RPMI8226 (cell line): ENCODE data around the gene NAALADL2.
"Not testable (repeated sequence)": the region's sequence is repeated elsewhere in the genome, so short reads cannot be mapped to it uniquely, and the experiment has no call there.

Source experiments
- DNase-seq: peaks from one replicate; pipeline ENCODE4 v3.0.0-alpha.2; 2015

NAALADL2 gene

DNA sequence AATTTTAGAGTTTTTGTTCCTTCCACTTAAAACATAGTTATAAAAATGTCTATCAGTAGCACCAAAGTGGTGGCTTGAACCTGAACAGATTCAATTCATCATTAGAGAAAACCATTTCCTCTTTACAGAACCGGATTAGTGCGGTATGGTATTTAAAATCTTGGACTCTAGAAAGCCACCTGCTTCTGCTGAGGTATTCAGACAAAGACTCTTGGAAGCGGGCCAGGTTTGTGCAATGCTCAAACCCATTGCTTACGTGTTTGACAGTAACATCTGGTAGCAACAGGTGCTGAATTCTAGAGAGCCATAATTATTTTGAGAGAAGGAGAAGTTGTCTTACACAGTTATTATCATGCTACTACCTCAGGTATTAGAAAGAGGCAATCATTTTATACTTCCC lies 290.5 kb downstream of the NAALADL2 start:
- peak; percentile 100 for DNase-seq

DNA sequence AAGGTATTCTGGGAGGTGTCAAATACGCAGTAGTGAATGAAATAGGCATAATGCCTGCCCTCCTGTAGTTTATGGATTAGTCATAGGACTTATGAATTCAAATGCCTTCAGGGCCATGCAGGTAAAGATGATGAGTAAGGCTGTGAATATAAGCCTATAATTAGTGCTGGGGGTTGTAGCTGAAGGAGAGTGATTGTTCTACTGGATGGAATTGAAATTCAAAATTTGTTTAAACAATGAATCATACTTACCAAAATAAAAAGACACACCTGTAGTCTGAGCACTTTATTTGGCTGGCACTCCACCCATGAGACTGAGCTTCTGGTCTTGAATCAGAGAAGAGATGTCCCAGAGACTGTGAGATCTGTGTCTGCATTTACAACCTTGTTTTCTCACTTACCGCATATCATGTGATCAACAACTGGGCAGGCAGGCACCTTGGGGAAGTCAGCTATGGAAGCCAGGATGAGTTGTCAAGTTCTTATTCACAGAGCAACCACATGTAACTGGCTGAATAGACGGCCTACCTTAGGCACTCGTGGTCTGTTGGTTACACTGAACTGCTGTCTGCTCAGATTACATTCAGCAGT lies 291.8 kb downstream of the NAALADL2 start:
- DNase-seq: peak; percentile 92

DNA sequence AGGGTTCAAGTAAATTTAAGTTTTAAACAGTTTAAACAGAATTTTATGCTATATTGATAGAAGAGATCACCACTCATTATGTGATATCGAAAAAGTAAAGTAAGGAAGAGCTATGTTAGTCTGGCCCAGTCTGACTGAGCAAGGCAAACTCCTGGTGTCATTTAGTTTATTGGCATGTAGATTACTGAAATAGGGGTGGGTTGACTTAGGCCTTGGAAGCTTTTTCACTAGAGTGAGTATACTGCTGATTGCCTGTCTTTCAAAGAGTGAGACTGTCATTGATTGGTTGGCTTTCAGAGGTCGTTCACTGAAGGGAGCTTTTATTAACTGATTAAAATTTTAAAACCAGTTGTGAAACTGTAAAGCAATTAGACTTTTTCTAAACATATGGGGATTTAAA lies 294.5 kb downstream of the NAALADL2 start:
- DNase-seq: no peak

DNA sequence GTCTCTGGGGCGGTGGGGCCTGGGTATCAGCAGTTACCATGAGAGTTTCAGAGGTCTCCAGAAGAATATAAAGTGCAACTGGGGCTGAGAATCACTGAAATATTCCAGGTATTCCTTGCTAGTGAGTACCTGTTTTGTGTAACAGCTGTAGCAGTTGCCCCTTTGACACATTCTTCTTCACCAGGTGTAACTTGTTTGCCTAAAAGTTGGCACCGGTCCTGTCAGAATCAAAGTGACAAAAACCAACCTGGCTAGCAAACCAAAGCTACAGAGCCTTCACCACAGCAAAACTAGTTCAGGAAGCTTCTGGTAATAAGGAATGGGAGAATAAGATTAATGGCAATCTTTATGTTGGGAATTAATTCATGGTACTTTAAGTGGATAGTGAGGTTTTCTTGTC lies 296.0 kb downstream of the NAALADL2 start:
- DNase-seq: peak; percentile 71

DNA sequence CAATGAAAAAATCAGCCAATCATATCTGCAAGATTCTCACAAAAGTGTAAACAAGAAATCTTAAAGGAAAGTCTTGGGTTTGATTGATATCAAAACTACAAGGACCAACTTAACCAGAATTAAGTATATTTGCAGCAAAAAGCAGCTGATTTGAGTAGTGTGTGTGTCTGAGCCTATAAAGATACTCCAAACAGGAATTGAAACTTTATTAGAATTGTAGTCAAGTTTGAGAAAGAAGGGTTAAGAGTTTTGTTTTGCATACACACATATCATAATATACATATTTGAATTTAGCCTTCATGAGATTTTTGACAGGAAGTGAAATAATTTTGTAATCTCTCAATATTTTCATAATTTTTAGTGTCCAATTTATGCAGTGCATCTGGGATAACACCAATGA lies 300.1 kb downstream of the NAALADL2 start:
- no peak for DNase-seq

DNA sequence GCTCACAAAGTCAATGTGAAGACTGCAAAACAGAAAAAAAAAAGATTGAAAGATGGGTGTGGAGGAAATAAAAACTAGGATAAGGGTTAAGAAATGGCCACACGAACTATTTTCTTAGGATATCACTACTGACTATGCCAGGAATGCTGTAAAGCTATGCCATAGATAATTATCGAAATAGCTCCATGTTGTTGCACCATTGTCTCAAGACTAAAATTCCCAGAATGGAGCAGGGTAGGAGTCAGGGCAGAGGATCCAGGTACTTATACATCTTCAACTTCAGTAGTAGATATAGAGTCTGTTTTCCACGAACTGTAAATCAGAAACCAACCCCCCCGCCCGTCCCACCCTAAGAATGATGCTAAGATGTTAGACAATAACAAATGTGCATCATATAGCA lies 302.2 kb downstream of the NAALADL2 start:
- no peak for DNase-seq

DNA sequence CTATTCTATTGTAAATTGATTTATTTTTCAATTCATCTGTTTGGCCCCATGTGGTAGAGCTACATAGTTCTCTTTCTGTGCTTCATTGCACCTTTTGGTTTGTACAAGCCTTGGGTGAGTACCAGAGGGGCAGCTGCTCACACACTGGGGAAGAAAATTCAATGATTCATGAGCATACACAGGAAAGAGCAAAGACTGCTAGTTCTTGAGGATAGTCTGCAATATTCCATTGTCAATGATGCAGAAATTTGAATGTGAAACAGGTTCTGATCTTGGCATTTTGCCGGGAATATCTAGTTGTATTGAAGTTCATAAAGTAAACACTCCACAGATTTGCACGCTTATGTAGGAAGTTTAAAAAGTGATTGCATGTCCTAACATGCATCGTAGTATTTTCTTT lies 304.6 kb downstream of the NAALADL2 start:
- DNase-seq: no peak

DNA sequence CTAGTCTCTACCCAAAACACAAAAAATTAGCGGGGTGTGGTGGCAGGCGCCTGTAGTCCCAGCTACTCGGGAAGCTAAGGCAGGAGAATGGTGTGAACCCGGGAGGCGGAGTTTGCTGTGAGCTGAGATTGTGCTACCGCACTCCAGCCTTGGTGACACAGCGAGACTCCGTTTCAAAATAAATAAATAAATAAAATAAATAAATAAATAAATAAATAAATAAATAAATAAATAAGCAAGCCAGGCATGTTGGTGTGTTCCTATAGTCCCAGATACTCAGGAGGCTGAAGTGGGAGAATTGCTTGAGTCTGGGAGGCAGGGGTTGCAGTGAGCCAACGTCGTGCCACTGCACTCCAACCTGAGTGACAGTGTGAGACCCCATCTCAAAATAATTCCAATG lies 314.0 kb downstream of the NAALADL2 start:
- DNase-seq: not testable (repeated sequence)

DNA sequence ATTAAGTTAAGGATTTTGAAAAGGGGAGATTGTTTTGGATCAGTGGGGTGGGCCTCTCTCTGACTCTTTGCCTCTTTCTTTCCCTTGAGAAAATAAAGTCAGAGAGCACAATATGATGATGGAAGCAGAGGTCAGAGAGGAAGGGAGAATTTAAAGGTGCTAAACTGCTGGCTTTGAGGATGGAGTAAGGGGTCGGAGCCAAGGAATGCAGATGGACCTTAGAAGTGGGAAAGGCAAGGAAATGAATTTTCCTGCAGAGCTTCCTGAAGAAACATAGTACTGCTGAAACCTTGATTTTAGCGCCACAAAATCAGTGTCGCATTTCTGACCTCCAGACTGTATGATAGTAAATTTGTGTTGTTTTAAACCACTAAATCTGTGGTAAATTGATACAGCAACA lies 317.4 kb downstream of the NAALADL2 start:
- DNase-seq: no peak

DNA sequence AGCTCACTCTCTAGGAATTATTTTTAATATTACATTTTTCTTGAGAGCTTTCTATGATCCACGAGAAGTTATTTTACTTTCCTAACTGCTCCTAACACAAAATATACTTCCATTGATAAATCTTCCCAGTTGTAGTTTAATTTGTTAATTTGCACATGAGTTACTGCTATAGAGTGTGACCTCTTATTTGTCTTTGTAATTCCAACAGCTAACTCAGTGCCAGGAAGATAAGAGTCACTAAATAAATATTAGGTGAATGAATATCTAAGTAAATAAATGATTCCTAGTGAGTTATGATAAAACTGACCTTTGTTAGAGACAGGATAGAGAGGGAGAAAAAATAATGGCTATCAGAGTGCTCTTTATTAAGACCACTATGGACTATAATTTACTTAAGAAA lies 319.9 kb downstream of the NAALADL2 start:
- DNase-seq: no peak

DNA sequence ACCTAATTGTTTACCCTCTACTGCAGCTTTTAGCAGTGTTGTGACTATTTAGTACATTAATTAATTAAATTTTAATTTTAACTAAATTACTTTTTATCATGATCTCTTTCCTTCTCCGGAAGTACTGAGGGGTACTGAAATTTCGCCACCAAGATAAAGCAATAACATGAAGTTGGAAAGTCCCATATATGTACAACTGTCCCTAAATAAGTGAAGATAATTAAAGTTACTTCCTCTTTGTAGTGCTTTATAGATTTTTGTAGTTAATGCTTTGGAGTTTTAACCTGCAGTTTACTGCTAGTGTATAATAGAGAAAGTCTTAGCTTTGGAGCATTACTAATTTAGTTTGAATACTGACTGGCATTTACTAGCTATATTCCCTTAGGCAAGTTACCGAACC lies 325.3 kb downstream of the NAALADL2 start:
- no peak for DNase-seq

DNA sequence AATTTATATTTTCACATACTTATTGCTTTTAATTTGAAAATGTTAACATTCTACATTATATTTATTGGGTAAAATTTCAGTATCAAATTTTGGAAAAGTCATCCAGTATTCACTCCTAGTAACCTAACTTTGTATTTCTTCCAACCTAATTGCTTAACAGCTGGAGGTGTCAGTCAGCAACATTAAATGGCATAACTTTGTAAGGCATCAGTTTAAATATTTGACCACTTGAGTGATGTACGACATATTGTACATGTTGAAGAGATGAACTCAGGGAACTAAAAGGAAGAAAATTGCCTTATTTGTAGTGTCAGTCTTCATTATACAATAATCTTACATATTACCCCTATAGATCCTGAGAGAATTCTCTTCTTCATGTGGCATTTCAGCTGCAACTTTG lies 326.8 kb downstream of the NAALADL2 start:
- DNase-seq: no peak

DNA sequence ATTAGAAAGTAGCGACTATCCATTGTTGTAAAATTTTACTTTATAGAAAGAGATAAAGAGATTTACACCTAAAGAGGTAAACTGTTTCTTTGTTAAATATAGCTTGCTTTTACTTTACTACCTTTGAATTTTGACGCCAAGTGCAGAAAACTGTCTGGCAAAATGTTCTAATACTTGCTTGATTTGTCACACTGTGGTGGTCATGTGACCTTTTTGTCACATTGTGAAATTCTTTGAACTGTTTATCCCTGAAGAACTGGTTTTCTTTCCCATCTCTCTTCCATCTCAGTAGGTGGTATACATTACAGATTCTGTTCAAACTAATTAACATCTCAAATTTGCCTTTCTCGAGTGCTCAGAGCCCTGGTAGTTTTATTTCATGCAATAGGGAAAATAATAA lies 327.4 kb downstream of the NAALADL2 start:
- DNase-seq: no peak

DNA sequence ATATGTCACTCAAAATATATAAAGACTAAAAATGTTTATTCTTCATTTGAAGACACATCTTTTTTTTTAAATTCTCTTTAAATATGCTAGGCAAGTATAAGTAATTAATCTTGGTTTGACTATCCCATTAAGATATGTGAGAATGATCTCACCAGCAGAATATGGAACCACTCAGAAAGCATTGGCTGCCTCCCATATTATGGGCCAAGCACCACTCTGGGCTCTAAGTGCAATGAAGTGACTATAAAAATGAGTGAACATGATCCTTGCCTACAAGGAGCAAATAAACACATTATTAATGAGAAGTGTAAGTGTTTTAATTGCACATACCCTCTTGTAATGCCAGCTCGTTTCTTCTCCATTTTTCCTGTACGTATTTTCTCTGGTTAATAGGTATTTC lies 328.5 kb downstream of the NAALADL2 start:
- DNase-seq: no peak

DNA sequence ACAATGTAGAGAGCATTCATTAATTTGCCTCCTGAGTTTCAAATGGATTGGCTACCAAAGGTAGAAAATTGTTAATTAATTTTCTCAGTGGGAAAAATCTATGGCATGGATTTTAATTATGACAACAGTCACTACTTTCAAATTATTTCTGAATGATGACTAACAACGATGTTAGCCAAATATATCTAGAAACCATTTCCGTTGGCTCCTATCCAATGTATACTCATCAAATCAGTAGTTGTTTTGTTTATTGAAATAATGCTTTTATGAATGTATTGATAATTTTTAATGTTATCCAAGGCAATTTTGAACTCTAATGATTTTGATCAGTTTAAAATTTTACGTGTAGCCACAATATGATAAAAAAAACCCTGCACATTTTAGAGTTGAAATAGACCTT lies 333.4 kb downstream of the NAALADL2 start:
- no peak for DNase-seq

DNA sequence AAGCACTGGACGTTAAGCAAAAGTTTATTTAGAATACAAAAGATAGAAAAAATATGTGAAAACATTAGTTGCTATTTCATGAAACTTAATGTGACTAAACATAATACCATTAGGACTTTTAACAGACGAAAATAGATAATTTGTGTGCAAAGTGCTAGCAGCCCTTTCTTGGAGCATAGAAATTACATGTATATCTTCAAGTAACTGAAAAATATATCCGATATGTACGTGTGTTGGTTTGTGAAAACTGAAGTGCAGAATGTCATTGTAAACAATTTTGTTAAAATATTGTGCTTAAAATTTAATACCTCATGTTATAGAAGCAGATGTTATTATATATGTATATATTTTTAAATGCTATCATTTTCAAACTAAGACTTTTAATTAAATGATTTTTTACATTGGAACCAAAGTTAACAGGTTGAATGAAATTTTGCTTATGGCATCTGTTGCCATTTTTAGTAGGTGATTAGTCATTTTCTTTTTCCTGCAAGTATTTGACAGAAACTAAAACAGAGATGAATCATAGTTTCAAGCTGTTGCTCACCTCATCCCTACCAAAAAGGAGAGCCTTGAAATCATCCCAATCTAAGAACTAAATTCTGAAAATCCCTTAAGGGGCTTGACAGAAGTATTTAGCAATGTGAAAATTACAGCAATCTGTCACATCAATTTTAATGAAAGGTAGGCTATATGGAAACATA lies 334.8 kb downstream of the NAALADL2 start:
- DNase-seq: peak; percentile 48

DNA sequence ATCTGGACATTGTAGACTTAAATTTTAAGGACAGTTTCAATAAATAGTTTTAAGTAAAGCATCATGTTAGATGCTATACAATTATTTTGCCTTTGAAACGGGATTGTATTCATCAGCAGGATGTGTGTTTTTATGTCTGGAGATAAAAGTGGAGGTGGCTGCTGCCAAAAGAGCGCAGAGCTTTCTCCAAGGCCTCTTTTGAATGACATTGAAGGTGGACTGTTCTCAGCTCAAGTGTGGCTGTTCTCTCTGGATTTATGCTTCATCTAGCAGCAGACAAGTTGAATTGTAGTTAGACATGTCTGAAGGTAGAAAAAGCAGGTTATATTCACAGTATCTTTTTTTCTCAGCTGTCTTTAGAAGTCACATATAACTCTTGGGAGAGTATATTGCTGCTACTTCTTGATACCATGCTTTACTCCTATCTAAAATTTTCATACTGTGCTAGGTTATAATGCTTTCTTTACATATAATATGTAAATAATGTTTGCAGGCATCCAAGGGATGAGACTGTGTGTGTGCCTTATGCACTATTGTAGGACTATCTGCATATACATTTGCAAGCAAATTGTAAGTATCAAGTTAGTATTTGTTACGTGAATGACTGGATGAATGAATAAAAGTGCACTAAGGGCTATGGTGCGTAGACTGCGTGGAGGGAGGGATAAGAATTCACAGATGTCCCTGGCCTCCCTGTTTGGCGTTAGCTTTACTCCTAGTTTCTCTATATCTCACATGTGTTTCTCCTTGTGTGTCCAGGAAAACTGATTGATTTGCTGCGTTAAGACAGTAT lies 340.1 kb downstream of the NAALADL2 start:
- DNase-seq: no peak

DNA sequence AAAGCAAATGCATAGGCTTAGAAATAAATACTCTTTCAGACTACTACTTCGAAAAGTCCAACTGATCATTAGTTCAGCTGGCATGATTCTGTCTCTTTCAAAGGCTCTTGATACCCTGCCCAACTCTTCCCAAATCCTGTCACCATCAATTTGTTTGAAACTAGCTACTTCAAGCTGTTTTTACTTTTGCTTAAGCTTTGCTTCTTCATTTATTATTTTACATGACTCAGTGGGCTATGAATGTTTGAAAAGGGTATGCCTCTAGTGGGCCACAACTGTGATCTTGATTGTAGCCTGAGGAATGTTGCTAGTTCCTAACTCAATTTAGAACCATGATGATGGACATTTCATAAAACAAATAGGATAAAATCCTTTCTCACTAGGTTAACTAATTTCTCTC lies 340.8 kb downstream of the NAALADL2 start:
- no peak for DNase-seq

DNA sequence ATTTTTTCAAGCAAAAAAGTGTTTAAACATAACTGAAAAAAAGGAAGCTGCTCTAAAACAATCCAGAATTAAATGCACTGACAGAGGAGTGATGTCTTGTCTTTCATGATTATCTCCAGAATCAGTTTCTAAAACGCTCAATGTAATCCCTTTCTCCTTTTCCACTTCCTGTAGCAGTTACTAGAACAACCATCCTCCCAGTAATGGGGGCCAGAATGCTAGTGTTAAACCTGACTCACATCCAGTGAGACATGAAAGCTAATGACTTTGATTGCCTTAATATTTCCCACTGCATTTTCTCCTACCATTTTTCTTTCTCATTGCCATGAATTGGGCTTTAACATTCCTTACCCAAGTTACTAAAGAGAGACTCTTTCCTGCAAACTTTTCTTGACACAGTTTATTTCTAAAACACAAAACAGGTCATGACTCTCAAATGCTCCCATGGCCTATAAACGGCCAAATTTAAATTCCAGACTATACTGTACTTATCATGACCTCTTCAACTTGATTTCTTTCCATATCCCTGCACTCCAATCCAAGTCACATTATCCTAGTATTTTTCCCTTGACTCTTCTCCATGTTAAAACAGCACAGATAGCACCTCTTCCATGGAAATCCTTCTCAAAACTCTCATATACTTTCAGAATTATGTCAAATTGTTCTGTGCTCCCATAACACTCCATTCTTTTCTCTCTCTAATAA lies 341.4 kb downstream of the NAALADL2 start:
- DNase-seq: no peak

DNA sequence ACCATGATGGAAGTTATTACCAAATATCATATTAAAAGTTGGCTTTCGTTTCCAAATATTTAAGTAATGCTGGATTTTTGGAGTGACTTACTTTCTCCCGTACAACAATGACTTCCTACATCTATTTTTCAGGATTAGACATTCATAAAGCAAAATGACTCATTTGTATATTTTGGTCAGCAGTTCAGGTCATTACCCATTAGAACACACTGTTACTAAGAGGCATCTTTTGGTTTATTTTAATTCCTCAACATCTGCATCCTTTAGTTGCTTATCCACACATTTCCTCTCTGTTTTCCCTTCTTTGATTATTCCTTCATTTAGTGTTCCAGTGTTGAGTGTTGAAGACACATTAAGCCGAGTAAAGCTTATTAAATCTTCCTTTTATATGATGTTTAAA lies 348.2 kb downstream of the NAALADL2 start:
- no peak for DNase-seq

DNA sequence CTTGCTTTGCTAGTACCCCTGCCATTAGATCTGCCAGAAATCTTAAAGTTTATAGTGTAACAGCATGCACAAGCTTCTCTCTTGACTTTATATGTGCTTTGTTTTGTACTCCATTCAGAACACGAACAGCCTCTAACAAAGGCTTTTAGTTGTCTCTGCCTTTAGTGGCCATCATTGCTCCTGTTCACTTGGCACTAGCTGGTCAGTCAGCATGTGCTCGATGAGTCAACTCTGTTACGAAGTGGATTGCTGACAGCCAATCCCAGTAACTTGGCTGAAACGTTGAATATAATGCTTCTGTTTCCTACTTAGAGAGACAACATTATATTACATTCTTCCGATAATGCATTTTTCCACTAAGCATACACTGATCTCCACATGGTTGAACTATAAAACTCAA lies 349.2 kb downstream of the NAALADL2 start:
- no peak for DNase-seq

DNA sequence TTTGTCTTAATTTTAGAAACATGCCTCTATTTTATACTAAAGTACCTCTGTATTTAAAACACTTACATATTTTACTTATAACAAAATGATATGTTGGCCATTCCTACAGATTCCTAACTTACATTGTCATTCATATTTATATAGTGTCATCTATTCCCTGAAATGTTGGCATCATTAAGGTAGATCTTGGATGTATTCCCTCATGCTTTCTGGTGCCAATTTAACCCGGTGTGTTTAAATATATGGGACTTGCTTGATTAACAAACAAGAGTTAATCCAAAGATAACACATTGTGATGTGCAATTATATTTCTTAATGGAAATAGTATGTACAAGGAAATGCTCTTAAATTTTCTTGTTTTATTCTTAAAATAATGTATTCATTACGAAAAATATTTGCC lies 352.3 kb downstream of the NAALADL2 start:
- no peak for DNase-seq

DNA sequence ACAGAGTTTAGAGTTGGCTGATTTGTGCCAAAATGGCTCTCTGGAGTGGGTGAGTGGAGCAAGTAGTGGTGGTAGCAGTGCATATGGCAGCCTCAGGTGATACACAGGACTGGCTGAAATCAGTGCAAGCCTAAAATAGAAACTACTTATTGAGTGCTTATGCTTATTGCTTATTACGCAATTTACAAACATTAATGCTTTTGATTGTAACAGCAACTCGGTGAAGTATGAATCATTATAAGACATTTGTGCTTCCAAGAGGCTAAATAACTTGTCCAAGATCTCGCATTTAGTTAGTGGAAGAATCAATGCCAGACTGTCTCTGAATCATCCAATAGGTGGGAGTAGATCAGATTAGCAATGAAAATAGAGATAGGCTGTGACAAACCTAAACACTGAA lies 353.8 kb downstream of the NAALADL2 start:
- DNase-seq: no peak

DNA sequence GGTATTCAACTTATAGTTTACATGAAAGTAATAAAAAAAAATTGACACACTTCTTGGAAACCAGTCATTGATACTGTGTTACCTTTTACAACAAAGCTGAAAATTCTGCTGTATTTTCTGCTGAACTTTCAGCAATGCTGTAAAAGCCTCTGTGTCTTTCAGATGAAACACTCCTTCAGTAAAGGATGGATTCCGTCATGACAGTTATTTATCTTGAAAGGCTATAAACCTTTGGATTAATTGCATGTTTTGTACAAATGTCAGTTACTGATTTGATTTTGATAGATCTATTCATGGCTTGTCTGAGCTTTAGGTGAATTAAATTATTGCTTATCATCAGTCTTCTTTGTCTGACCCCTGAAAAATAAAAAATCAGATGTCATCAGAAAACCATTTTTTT lies 355.1 kb downstream of the NAALADL2 start:
- DNase-seq: no peak
